ENCODE results near the gene ENKUR. TPM values are rescaled to one million over a fixed set of nuclear protein-coding genes. Genes with fewer than 3 reads are reported as not detected.
"Not testable (repeated sequence)": the region's sequence is repeated elsewhere in the genome, so short reads cannot be mapped to it uniquely, and the experiment has no call there.

The ENKUR gene
- total and polyA plus RNA-seq, 8 donors, result 0.40 to 0.47 TPM; not detected in 6

GRCh38 chr10:24971374-24971773, 44.6 kb downstream of the ENKUR start:
- Histone ChIP-seq H3K9me3 (no peaks in the 10 kb centered on the region), H3K4me3 (no peak overlapping the region), H3K4me1 (no peaks in the 10 kb centered on the region), H3K27ac (no peak overlapping the region), H3K36me3 (no peaks in the 10 kb centered on the region), H3K27me3 (no peaks in the 10 kb centered on the region)
- TF ChIP-seq CTCF (IDR thresholded peaks at IDR 0.05), result no peak
- no peak for FAIRE-seq
- intact Hi-C loops (cut with DNase I), result no loop called here
- no peak for ATAC-seq
- no peak for DNase-seq

DNA sequence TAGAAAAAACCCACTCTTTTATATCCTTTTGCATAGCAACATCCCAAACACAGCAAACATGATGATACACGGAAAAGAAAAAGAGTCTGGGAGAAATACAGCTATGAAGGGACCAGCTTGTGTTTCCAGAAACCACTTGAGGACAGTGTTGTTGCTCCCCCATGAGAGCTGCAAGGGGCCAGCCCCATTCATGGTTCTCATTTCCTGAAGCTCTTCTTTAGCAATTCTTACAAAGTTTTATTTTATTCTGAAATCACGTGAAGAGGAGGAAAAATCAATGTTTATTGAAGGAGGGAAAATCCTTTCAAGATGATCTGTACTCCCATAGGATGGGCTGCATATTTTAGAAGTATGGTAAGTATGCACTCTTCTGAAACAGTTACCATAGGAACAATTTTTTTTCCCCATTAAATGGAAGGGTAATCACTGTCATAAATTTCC, 46.1 kb downstream of the ENKUR start:
- intact Hi-C loops (cut with DNase I), result no loop called here
- ATAC-seq (no peak), FAIRE-seq (no peak), DNase-seq (no peak)
- Histone ChIP-seq H3K4me3 (no peak overlapping the region), H3K27me3 (no peaks in the 10 kb centered on the region), H3K36me3 (no peaks in the 10 kb centered on the region), H3K27ac (no peak overlapping the region), H3K9me3 (no peaks in the 10 kb centered on the region), H3K4me1 (no peaks in the 10 kb centered on the region)
- 62% methylated on average over 2 of the region's 2 CpGs for WGBS, 2 donors
- TF ChIP-seq CTCF (IDR thresholded peaks at IDR 0.05), result no peak

DNA sequence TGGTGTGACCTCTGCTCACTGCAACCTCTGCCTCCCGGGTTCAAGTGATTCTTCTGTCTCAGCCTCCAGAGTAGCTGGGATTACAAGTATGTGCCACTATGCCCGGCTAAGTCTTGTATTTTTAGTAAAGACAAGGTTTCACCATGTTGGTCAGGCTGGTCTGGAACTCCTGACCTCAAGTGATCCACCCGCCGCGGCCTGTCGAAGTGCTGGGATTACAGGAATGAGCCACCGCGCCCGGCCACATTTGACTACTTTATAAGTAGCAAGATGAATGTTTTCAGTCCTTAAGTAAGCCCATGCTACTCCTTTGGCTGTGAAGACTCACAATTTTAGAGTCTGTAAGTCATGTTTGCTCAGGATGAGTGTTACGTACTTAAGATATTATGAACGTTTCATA, 47.0 kb downstream of the ENKUR start:
- DNase-seq; intact Hi-C loops (cut with DNase I); FAIRE-seq: not testable (repeated sequence)

DNA sequence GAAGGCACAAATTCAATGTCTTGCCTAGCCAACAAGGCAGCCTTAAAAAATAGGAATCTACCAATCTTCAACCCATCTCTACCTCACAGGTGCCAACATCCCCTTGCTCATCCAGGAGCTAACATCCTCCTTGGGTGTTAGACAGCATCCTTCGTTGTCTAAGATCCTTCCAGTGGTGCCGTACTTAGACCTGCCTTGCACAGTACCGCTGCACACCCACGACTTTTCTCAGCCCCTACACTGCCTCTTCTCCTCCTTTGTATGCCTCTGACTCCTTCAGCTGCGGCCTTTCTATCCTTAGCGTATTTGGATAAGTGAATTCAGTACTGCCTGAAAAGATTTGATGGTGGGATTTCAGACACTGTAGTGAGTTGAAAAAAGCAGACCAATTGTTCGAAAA, 47.6 kb downstream of the ENKUR start:
- no peak for DNase-seq
- 87 to 93% methylated on average over 7 of the region's 7 CpGs for whole genome bisulfite sequencing, 2 donors
- Histone ChIP-seq H3K36me3 (no peaks in the 10 kb centered on the region), H3K4me1 (peaks cover 0 to 3% (median 2%) of the 10 kb centered on the region in 3 donors), H3K4me3 (no peak overlapping the region), H3K27ac (no peak overlapping the region), H3K9me3 (no peaks in the 10 kb centered on the region), H3K27me3 (no peaks in the 10 kb centered on the region)
- no peak for FAIRE-seq
- intact Hi-C loops (cut with DNase I), result no loop called here
- no peak for ATAC-seq
- TF ChIP-seq CTCF (IDR thresholded peaks at IDR 0.05), result no peak

More for the DNA sequence above, 47.0 kb downstream of the ENKUR start:
- not testable (repeated sequence) for ATAC-seq, H3K36me3 ChIP-seq, H3K4me3 ChIP-seq, H3K4me1 ChIP-seq, H3K27ac ChIP-seq, H3K27me3 ChIP-seq, H3K9me3 ChIP-seq
- WGBS, 2 donors, result 85 to 88% methylated on average over 11 of the region's 11 CpGs

DNA sequence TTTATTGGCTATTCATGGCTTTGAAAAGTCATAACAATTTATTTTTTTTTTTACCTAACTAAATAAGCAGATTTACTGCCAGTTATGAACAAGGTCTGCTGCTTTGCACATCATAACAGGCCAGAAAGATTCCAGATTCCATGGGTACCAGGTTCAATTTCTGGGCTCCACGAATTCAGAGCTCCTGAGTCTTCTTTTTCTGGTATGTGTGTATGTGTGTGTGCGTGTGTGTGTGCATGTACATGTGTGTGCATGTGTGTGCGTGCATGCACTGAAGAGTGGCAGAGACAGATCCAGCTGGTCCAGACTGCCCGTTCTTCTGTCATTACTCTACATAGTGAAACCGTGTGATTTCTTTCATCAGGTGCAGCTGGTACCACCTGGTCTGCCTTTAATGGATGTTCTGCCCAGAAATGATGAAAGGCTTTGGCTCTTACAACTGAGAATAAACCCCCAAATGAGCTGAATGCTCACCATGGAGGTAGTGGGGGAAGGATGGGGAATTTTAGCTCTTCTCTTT, 48.9 kb downstream of the ENKUR start:
- 74 to 79% methylated on average over 5 of the region's 5 CpGs for WGBS, 2 donors
- no peaks in the 10 kb centered on the region for H3K27me3 ChIP-seq
- intact Hi-C loops (cut with DNase I), result no loop called here
- DNase-seq (no peak), ATAC-seq (no peak), FAIRE-seq (no peak)
- no peaks in the 10 kb centered on the region for H3K36me3 ChIP-seq
- no peak overlapping the region for H3K4me3 ChIP-seq
- no peaks in the 10 kb centered on the region for H3K9me3 ChIP-seq
- H3K27ac ChIP-seq, result no peak overlapping the region
- no peak for TF ChIP-seq CTCF (IDR thresholded peaks at IDR 0.05)
- peaks cover 0 to 12% (median 5%) of the 10 kb centered on the region in 3 donors for H3K4me1 ChIP-seq
